ENCODE results near the gene AFAP1L1. TPM values are rescaled to one million over a fixed set of nuclear protein-coding genes. Genes with fewer than 3 reads are reported as not detected.

Gene AFAP1L1
- total RNA-seq, 1 donor from 2014 or later, result 8.3 TPM

DNA sequence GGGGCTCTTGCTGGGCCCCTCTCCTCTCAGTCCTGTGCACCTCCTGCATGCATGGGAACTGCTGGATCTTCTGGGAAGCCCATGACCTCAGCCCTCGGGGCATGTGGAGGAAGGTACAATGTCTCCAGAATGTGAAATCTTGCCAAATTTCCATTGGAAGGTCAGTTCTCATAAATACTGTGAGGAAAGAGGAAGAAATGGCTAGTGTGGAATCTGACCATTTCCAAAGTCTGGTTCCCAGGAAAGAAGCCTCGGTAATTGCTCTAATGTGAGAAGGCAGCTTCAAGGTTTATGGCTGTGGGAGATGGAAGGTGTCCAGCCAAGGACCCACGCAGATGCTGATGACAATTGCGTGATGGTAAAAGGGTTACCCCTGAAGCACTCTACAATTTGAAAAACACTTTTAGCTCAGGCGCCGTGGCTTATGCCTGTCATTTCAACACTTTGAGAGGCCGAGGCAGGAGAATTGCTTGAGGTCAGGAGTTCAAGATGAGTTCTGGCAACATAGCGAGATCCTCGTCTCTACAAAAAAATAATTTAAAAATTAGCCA lies 115.5 kb downstream of the AFAP1L1 start:
- peaks cover 16% of the 10 kb centered on the region for H3K4me1 ChIP-seq (ENCODE audit: insufficient read depth, low read length)
- H3K27me3 Mint-ChIP-seq (ENCODE audit: low read depth, unreplicated experiment), result no peaks in the 10 kb centered on the region
- no peaks in the 10 kb centered on the region for H4K20me1 ChIP-seq (ENCODE audit: insufficient read depth, low read length)
- no peak overlapping the region for H2AFZ ChIP-seq (ENCODE audit: low read depth, low read length)
- H3K4me2 ChIP-seq (ENCODE audit: low read length), result no peak overlapping the region
- H3K36me3 Mint-ChIP-seq (ENCODE audit: low read depth, unreplicated experiment), result no peaks in the 10 kb centered on the region
- TF ChIP-seq EZH2 (IDR thresholded peaks at IDR 0.05; ENCODE audit: insufficient read depth, low read length), result no peak
- TF ChIP-seq, protein P1, sequence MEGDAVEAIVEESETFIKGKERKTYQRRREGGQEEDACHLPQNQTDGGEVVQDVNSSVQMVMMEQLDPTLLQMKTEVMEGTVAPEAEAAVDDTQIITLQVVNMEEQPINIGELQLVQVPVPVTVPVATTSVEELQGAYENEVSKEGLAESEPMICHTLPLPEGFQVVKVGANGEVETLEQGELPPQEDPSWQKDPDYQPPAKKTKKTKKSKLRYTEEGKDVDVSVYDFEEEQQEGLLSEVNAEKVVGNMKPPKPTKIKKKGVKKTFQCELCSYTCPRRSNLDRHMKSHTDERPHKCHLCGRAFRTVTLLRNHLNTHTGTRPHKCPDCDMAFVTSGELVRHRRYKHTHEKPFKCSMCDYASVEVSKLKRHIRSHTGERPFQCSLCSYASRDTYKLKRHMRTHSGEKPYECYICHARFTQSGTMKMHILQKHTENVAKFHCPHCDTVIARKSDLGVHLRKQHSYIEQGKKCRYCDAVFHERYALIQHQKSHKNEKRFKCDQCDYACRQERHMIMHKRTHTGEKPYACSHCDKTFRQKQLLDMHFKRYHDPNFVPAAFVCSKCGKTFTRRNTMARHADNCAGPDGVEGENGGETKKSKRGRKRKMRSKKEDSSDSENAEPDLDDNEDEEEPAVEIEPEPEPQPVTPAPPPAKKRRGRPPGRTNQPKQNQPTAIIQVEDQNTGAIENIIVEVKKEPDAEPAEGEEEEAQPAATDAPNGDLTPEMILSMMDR (IDR thresholded peaks at IDR 0.05; ENCODE audit: insufficient read depth, low read depth, low read length), result no peak
- FAIRE-seq, result no peak
- no peaks in the 10 kb centered on the region for H3K27me3 ChIP-seq (ENCODE audit: insufficient read depth, low read length)
- peak overlapping the region; percentile 89 for H3K27ac Mint-ChIP-seq (ENCODE audit: unreplicated experiment)
- H3K9me3 ChIP-seq (ENCODE audit: insufficient read depth, low read depth, low read length), result no peaks in the 10 kb centered on the region
- no peak overlapping the region for H3K4me3 ChIP-seq (ENCODE audit: insufficient read depth, low read depth, low read length)
- H3K27ac ChIP-seq (ENCODE audit: low read depth, low read length), result no peak overlapping the region
- no peaks in the 10 kb centered on the region for H3K36me3 ChIP-seq (ENCODE audit: insufficient read depth, low read length)
- H3K4me3 Mint-ChIP-seq (ENCODE audit: unreplicated experiment), result no peak overlapping the region
- H3K4me1 Mint-ChIP-seq (ENCODE audit: low read depth, unreplicated experiment), result peaks cover 50% of the 10 kb centered on the region
- DNase-seq (ENCODE audit: low read depth), result peak; percentile 46
- no peak overlapping the region for H3K9ac ChIP-seq (ENCODE audit: low read length)
- no peaks in the 10 kb centered on the region for H3K9me3 Mint-ChIP-seq (ENCODE audit: unreplicated experiment)
- no peaks in the 10 kb centered on the region for H3K79me2 ChIP-seq (ENCODE audit: insufficient read depth, low read length)

DNA sequence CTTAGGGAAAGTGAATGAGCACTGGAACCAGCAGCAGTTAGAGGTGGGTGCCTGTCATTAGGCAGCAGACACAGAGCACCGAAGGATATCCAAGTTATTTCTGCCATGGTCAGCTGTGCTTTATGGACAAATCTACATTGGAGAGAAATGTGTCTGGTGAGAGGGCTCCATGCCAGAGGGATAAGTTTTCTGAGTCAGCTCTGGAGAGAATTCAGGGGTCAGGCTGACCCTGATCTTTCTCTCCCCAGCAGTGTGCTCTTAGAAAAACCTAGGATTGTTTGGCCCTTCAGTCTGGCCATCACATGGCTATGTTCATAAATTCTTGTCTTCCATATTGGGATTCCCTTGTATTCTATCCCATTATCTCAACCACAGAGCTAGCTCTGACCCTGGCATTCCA lies 116.3 kb downstream of the AFAP1L1 start:
- no peaks in the 10 kb centered on the region for H3K27me3 Mint-ChIP-seq (ENCODE audit: low read depth, unreplicated experiment)
- peaks cover 50% of the 10 kb centered on the region for H3K4me1 Mint-ChIP-seq (ENCODE audit: low read depth, unreplicated experiment)
- DNase-seq (ENCODE audit: low read depth) (peak; percentile 58), FAIRE-seq (no peak)
- Histone ChIP-seq H3K27me3 (ENCODE audit: insufficient read depth, low read length) (no peaks in the 10 kb centered on the region), H4K20me1 (ENCODE audit: insufficient read depth, low read length) (no peaks in the 10 kb centered on the region), H3K9ac (ENCODE audit: low read length) (no peak overlapping the region), H3K4me1 (ENCODE audit: insufficient read depth, low read length) (peaks cover 17% of the 10 kb centered on the region), H3K9me3 (ENCODE audit: insufficient read depth, low read depth, low read length) (no peaks in the 10 kb centered on the region), H2AFZ (ENCODE audit: low read depth, low read length) (no peak overlapping the region), H3K79me2 (ENCODE audit: insufficient read depth, low read length) (no peaks in the 10 kb centered on the region), H3K4me2 (ENCODE audit: low read length) (peak overlapping the region; percentile 26), H3K27ac (ENCODE audit: low read depth, low read length) (no peak overlapping the region), H3K4me3 (ENCODE audit: insufficient read depth, low read depth, low read length) (no peak overlapping the region), H3K36me3 (ENCODE audit: insufficient read depth, low read length) (no peaks in the 10 kb centered on the region)
- H3K9me3 Mint-ChIP-seq (ENCODE audit: unreplicated experiment), result peaks cover 2% of the 10 kb centered on the region
- H3K27ac Mint-ChIP-seq (ENCODE audit: unreplicated experiment), result peak overlapping the region; percentile 89
- no peak for TF ChIP-seq EZH2 (IDR thresholded peaks at IDR 0.05; ENCODE audit: insufficient read depth, low read length)
- TF ChIP-seq, protein P1 (IDR thresholded peaks at IDR 0.05; ENCODE audit: insufficient read depth, low read depth, low read length), result no peak
- no peaks in the 10 kb centered on the region for H3K36me3 Mint-ChIP-seq (ENCODE audit: low read depth, unreplicated experiment)
- H3K4me3 Mint-ChIP-seq (ENCODE audit: unreplicated experiment), result peak overlapping the region; percentile 40

DNA sequence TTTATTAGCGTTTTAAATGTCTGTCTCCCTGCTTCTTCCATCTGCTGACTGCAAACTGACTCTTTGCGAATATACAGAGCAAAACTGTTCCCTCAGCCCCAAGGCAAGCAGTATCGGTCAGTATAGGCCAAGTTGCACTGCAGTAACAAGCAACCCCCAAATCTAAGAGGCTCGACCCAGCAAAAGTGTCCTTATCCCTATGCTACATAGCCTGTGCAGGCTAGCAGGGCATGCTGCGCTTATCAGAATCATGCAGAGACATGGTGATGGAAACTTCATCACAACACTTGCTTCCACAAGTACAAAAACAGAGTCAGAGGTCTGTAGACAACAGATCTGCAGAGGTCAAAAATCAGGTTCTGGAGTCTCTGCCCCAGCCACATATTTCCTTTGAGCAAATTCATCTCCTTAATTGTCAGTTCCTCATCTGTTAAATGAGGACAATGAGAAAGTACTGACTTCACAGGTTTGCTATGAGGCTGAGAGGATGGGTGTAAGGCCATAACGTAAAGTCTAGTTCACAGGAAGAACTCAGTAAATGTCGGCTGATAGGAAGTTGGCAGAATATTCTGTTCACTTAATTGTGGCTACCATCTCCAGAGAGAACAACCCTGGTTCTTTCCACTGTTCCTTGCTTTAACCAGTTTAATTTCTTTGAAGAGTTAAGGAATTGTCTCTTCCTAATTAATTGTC lies 117.0 kb downstream of the AFAP1L1 start:
- no peak overlapping the region for H3K4me3 ChIP-seq (ENCODE audit: insufficient read depth, low read depth, low read length)
- no peak overlapping the region for H3K27ac ChIP-seq (ENCODE audit: low read depth, low read length)
- Mint-ChIP-seq H3K9me3 (ENCODE audit: unreplicated experiment) (peaks cover 2% of the 10 kb centered on the region), H3K4me3 (ENCODE audit: unreplicated experiment) (no peak overlapping the region), H3K27me3 (ENCODE audit: low read depth, unreplicated experiment) (no peaks in the 10 kb centered on the region), H3K4me1 (ENCODE audit: low read depth, unreplicated experiment) (peaks cover 47% of the 10 kb centered on the region), H3K27ac (ENCODE audit: unreplicated experiment) (peak overlapping the region; percentile 89), H3K36me3 (ENCODE audit: low read depth, unreplicated experiment) (no peaks in the 10 kb centered on the region)
- H3K79me2 ChIP-seq (ENCODE audit: insufficient read depth, low read length), result no peaks in the 10 kb centered on the region
- H3K27me3 ChIP-seq (ENCODE audit: insufficient read depth, low read length), result no peaks in the 10 kb centered on the region
- FAIRE-seq (no peak), DNase-seq (ENCODE audit: low read depth) (no peak)
- no peak overlapping the region for H3K4me2 ChIP-seq (ENCODE audit: low read length)
- no peak overlapping the region for H2AFZ ChIP-seq (ENCODE audit: low read depth, low read length)
- TF ChIP-seq EZH2 (IDR thresholded peaks at IDR 0.05; ENCODE audit: insufficient read depth, low read length), result no peak
- TF ChIP-seq, protein P1 (IDR thresholded peaks at IDR 0.05; ENCODE audit: insufficient read depth, low read depth, low read length), result no peak
- H3K4me1 ChIP-seq (ENCODE audit: insufficient read depth, low read length), result peaks cover 13% of the 10 kb centered on the region
- H3K9me3 ChIP-seq (ENCODE audit: insufficient read depth, low read depth, low read length), result no peaks in the 10 kb centered on the region
- H4K20me1 ChIP-seq (ENCODE audit: insufficient read depth, low read length), result no peaks in the 10 kb centered on the region
- no peak overlapping the region for H3K9ac ChIP-seq (ENCODE audit: low read length)
- H3K36me3 ChIP-seq (ENCODE audit: insufficient read depth, low read length), result no peaks in the 10 kb centered on the region
